ENCODE measurements around the gene C10orf105.

C10orf105 gene

GRCh38 chr10:71664585-71664984 lies 55.0 kb downstream of the C10orf105 start:
- no peak overlapping the region for H3K27ac ChIP-seq (ENCODE audit: poor library complexity, severe bottlenecking)
- no peak overlapping the region for H3K4me3 ChIP-seq (ENCODE audit: severe bottlenecking)
- no peaks in the 10 kb centered on the region for H3K4me1 ChIP-seq (ENCODE audit: insufficient read depth, poor library complexity, severe bottlenecking)
- no peaks in the 10 kb centered on the region for H3K36me3 ChIP-seq (ENCODE audit: low read depth)
- H3K27me3 ChIP-seq (ENCODE audit: insufficient read depth, poor library complexity, severe bottlenecking) = no peaks in the 10 kb centered on the region
- DNase-seq (ENCODE audit: low spot score) (no peak), ATAC-seq (ENCODE audit: low read depth) (no peak)
- TF ChIP-seq CTCF (IDR thresholded peaks at IDR 0.05; ENCODE audit: poor library complexity, severe bottlenecking) = no peak
- no peaks in the 10 kb centered on the region for H3K9me3 ChIP-seq (ENCODE audit: severe bottlenecking)

GRCh38 chr10:71663311-71663710 lies 56.3 kb downstream of the C10orf105 start:
- Histone ChIP-seq H3K4me3 (ENCODE audit: severe bottlenecking) (no peak overlapping the region), H3K9me3 (ENCODE audit: severe bottlenecking) (no peaks in the 10 kb centered on the region), H3K27ac (ENCODE audit: poor library complexity, severe bottlenecking) (no peak overlapping the region), H3K36me3 (ENCODE audit: low read depth) (no peaks in the 10 kb centered on the region), H3K4me1 (ENCODE audit: insufficient read depth, poor library complexity, severe bottlenecking) (no peaks in the 10 kb centered on the region), H3K27me3 (ENCODE audit: insufficient read depth, poor library complexity, severe bottlenecking) (no peaks in the 10 kb centered on the region)
- DNase-seq (ENCODE audit: low spot score) (no peak), ATAC-seq (ENCODE audit: low read depth) (no peak)
- no peak for TF ChIP-seq CTCF (IDR thresholded peaks at IDR 0.05; ENCODE audit: poor library complexity, severe bottlenecking)

DNA sequence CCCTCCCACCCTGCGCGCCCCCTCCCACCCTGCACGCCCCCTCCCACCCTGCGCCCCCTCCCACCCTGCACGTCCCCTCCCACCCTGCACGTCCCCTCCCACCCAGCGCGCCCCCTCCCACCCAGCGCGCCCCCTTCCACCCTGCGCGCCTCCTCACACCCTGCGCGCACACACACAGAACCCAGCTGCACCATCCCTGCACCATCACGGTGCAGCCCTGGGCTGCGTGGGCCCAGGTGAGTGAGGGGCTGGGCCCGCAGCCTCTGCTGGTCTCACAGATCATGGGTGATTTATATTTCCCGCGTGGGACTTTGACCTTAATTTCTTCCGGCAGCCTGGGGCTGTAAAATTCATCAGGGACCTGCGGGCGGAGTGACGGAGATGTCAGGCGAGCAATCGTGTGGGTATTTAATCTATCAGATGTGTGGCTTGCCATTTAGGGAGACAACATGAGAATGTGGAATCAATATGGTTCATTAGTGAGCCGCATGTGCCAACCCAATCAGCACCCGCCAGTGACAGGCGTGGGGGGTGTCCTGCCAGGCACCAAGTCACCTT lies 57.7 kb downstream of the C10orf105 start:
- ATAC-seq (ENCODE audit: low read depth) = no peak
- no peak for TF ChIP-seq CTCF (IDR thresholded peaks at IDR 0.05; ENCODE audit: poor library complexity, severe bottlenecking)
- H3K4me3 ChIP-seq (ENCODE audit: severe bottlenecking) = no peak overlapping the region
- H3K36me3 ChIP-seq (ENCODE audit: low read depth) = no peaks in the 10 kb centered on the region
- no peak overlapping the region for H3K27ac ChIP-seq (ENCODE audit: poor library complexity, severe bottlenecking)
- no peaks in the 10 kb centered on the region for H3K9me3 ChIP-seq (ENCODE audit: severe bottlenecking)
- no peaks in the 10 kb centered on the region for H3K4me1 ChIP-seq (ENCODE audit: insufficient read depth, poor library complexity, severe bottlenecking)
- no peak for DNase-seq (ENCODE audit: low spot score)
- H3K27me3 ChIP-seq (ENCODE audit: insufficient read depth, poor library complexity, severe bottlenecking) = no peaks in the 10 kb centered on the region

Data from RWPE2 (cell line).